HG03378 (cell line): ENCODE data around the gene CFAP73.
"Not testable (repeated sequence)": the region's sequence is repeated elsewhere in the genome, so short reads cannot be mapped to it uniquely, and the experiment has no call there.

Experiments used
- ATAC-seq: cut with Tn5 transposase; IDR thresholded peaks from one replicate; pipeline ENCODE4 v1.9.1; 2021; ENCODE audit warnings: mild to moderate bottlenecking, moderate library complexity; ENCODE audit not compliant: unreplicated experiment

Gene CFAP73

DNA sequence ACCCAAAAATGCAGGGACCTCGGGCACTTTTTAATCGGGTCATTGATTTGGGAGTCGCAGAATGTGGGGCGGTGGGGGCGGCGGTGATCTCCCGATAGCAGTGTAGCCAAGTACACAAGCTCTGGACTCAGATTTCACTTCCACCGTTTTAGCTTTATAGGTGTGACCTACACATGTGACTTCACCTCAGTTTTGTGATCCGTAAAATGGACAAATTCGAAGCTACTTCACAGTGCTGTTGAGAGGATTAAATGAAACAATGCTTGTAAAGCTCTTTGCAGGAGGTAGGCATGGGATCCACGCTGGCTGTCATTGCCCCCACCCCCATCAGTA lies 36.5 kb downstream of the CFAP73 start:
- no peak for ATAC-seq

DNA sequence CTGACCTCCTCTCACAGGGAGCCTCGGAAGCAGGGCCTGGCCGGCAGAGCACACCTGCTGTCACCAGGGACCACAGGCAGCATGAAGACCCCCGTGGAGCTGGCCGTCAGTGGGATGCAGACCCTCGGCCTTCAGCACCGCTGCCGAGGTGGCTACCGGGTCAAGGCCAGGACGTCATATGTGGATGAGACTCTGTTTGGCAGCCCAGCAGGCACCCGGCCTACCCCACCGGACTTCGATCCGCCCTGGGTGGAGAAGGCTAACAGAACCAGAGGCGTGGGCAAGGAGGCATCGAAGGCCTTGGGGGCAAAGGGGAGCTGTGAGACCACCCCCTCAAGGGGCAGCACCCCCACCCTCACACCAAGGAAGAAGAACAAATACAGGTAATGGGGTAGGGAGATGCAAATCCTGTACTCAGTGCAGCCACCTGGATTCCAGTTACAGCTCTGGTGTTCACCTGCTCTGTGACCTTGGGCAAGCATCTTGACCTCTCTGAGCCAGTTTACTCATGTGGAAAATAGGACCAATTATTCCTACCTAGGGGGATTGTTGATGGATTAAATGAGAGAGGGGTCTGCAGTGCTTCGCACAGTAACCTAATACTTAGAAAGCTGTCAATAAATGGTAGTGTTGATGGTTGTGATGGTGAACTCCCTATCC lies 37.3 kb downstream of the CFAP73 start:
- no peak for ATAC-seq

- ATAC-seq: no peak
Measured at GRCh38 chr12:113189361-113189760, 39.8 kb downstream of the CFAP73 start.

GRCh38 chr12:113190761-113191160 lies 41.2 kb downstream of the CFAP73 start:
- ATAC-seq: no peak

GRCh38 chr12:113191227-113191626 lies 41.7 kb downstream of the CFAP73 start:
- ATAC-seq: no peak

- no peak for ATAC-seq
Measured at GRCh38 chr12:113194971-113195391, 45.5 kb downstream of the CFAP73 start.

DNA sequence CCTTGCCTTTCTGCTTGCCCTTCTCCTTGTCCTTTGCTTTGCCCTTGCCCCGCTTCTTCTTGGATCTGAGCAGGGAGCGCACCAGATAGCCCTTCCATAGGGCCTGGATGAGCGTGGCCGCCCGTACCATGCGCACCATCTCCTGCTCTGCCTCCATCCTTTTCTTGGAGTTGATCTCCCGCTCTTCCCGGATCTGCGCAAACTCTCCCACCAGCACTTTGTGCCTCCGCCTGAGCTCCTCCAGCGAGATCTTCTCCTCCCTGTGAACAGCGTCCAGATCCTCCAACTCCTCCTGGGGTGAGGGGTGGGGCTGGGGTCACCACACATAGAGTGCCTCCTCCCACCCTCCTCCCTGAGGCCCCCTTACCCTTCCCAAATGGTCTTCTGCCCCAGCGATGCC lies 46.1 kb downstream of the CFAP73 start:
- no peak for ATAC-seq

GRCh38 chr12:113196582-113196981 lies 47.1 kb downstream of the CFAP73 start:
- ATAC-seq: no peak

DNA sequence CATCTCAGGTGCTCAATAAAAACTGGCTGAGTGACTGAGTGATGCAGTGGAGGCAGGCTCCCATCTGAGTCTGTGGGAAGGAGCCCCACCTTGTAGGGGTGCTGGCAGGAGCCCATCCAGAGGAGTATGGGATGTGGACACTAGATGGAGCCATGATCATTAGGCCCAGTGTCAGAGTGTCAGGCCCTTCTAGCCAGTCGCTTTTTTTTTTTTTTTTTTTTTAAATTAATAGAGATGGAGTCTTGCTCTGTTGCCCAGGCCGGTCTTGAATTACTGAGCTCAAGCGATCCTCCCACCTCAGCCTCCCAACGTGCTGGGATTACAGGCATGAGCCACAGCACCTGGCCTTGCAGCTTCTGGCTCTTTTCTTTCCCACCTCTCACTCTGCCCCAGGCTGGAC lies 47.5 kb downstream of the CFAP73 start:
- peak; percentile 67 for ATAC-seq

DNA sequence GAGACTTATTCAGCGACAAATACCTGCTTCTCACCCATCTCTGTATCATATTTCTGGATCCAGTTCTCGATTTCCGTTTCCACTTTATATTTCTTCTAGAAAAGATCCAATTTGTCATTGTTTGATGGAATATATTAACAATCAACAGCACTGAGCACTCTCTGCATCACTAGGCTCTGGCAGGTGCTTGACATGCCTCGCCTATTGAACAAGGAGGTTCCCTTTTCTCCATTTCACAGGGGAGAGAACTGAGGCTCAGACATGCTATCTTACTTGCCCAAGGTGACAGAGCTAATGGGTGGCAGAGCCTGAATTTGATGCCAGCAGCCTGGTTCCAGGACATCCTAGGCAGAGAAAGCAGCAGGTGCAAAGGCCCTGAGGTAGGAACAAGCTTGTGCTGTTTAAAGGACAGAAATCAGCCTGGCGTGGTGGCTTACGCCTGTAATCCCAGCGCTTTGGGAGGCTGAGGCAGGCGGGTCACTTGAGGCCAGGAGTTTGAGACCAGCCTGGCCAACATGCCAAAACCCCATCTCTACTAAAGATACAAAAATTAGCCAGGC lies 48.1 kb downstream of the CFAP73 start:
- no peak for ATAC-seq

GRCh38 chr12:113198296-113198695 lies 48.8 kb downstream of the CFAP73 start:
- ATAC-seq: no peak

GRCh38 chr12:113200021-113200797 lies 50.7 kb downstream of the CFAP73 start:
- ATAC-seq: no peak

GRCh38 chr12:113201187-113202177 lies 52.0 kb downstream of the CFAP73 start:
- no peak for ATAC-seq

DNA sequence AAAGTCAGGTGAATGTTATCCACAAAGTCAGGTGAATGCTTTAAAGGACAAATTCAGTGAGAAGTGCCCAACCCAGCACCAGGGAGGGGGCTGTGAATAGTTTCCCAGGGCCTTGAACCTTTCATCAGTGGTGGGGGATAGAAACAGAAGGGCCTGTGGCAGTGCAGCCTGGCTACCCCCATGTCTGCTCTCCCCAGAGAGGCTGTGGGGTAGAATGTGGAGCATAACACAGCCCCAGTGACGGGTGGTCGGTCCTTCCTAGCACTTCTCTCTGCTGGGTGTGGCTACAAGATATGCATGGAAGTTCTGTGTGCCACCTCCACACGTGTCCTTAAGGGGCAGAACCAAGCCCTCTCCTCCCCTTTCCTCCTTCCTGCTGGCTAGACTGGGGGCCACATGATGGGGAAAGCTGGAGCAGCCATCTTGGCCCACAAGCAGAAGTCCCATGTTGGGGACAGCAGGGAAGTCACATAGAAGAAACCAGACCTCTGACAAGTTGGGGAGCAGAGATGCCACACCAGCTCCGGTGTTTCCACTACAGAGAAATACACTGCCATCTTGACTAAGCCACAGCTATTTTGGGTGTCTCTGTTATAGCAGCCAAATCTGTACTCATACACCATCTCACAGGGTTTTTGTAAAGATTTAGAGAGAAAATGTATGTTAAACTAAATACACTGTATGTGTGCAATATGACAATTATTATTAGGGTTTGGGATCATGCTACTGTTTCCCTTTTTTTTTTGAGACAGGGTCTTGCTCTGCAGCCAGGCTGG lies 53.0 kb downstream of the CFAP73 start:
- no peak for ATAC-seq

DNA sequence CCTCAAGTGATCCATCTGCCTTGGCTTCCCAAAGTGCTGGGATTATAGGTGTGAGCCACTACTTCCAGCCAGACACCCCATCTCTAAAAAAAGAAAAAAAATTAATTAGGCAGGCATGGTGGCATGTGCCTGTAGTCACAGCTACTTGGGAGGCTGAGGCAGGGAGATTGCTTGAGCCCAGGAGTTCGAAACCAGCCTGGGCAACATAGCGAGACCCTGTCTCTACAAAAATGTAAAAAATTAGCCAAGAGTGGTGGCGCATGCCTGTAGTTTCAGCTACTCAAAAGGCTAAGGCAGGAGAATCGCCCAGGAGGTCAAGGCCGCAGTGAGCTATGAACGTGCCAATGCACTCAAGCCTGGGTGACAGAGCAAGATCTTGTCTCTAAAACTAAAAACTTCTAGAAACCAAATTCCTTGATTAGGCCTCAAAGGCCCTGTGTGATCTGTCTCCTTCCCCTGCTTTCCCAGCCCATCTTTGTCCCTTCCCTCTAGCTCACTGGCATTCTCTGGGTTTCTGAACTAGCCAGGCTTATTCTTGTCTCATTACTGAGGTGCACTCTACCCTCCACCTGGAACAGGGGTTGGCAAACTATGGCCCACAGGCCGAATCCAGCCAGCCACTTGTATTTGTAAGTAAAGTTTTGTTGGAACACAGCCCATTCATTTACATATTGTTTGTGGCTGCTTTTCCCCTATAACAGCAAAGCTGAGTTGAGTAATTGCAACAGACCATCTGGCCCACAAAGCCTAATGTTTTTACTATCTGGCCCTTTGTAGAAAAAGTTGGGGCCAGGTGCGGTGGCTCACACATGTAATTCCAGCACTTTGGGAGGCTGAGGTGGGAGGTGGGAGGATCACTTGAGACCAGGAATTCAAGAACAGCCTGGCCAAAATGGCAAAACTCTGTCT lies 54.6 kb downstream of the CFAP73 start:
- ATAC-seq: no peak

GRCh38 chr12:113204804-113205203 lies 55.3 kb downstream of the CFAP73 start:
- no peak for ATAC-seq

DNA sequence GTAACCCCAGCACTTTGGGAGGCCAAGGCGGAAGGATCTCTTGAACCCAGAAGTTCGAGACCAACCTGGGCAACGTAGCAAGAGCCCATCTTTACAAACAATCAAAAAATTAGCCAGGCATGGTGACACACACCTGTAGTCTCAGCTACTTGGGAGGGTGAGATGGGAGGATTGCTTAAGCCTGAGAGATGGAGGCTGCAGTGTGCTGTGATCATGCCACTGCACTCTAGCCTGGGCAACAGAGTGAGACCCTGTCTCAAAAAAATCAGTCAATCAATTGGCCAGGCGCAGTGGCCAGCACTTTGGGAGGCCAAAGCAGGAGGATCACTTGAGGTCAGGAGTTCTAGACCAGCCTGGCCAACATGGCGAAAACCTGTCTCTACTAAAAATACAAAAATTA lies 57.3 kb downstream of the CFAP73 start:
- ATAC-seq: not testable (repeated sequence)

DNA sequence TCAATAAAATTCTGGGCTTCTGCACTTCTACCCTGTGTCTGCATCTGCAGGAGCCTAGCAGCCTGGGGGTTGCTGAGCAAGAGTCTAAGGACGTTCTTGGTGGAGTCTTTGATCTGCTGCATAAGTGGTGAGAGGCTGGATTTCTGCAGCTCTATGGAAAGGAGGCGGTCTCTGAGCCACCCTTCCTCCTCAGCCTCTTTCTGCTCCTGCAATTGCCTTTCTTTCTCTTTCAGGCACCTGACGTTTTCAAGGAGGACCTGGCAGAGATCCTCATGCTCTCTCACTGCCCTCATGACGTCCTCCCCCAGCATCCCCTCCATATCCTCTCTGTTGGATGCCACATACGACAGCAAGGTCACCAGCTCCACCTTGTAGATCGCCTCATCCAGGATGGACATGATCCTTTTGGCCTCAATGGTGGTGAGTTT lies 58.1 kb downstream of the CFAP73 start:
- ATAC-seq: no peak
